Peyer's patch (tissue), 4 donors: Measurements from ENCODE around the gene PHF23. TPM values are rescaled to one million over a fixed set of nuclear protein-coding genes. Genes with fewer than 3 reads are reported as not detected.
A peak's percentile ranks its signal among the peaks of the same experiment; 100 is the strongest.

Source experiments
- DNase-seq, 3 donors: peaks; one replicate each; pipeline ENCODE4 v3.0.0-alpha.2; 2017 to 2019
- H3K27ac ChIP-seq, 4 donors: fragments of 200-600 bp; sonication (generic); one replicate each; pipeline ENCODE4 v1.5.1; 2016 to 2019
- H3K27me3 ChIP-seq, 2 donors: fragments of 200-600 bp; sonication (generic); one replicate each; pipeline ENCODE4 v1.5.1; 2019
- H3K36me3 ChIP-seq, 3 donors: fragments of 200-600 bp; sonication (generic); one replicate each; pipeline ENCODE4 v1.5.1; 2016 to 2019
- H3K4me1 ChIP-seq, 4 donors: fragments of 200-600 bp; sonication (generic); one replicate each; pipeline ENCODE4 v1.5.1; 2016 to 2019
- H3K4me3 ChIP-seq, 4 donors: fragments of 200-600 bp; sonication (generic); 1 replicate in 3 of 4; 2 replicates in 1 of 4; pipeline ENCODE4 v1.5.1; 2016 to 2019; ENCODE audit warnings: mild to moderate bottlenecking in 1 of 4
- H3K9me3 ChIP-seq, 4 donors: fragments of 200-600 bp; sonication (generic); one replicate each; pipeline ENCODE4 v1.5.1; 2016 to 2019; ENCODE audit warnings: mild to moderate bottlenecking in 1 of 4
- CTCF ChIP-seq, 6 experiments: fragments of 450-650 bp in 4 of 6; fragments of 200-600 bp in 2 of 6; sonication (generic) in 1 of 6; IDR thresholded peaks; one replicate each; pipeline ENCODE4 v1.5.1; 2017 to 2019; ENCODE audit warnings: antibody characterized with exemption in 6 of 6, mild to moderate bottlenecking in 3 of 6, moderate library complexity in 1 of 6
- POLR2A ChIP-seq, 2 donors: fragments of 450-650 bp; IDR thresholded peaks; one replicate each; pipeline ENCODE4 v1.5.1; 2017; ENCODE audit warnings: antibody characterized with exemption in 2 of 2, mild to moderate bottlenecking in 2 of 2, moderate library complexity in 2 of 2
- total RNA-seq, 4 donors: library from RNA; depleted of rRNA; stranded (reverse); fragments of >200 nt; gene quantifications; one replicate each; pipeline ENCODE4 v1.1.0, GENCODE V29; 2016

PHF23 gene
- total RNA-seq, 4 donors from 2014 or later = 22.2 to 38.8 (median 35.1) TPM

- H3K27me3 ChIP-seq = no peaks in the 10 kb centered on the region
- TF ChIP-seq CTCF (IDR thresholded peaks at IDR 0.05) (no peak), POLR2A (IDR thresholded peaks at IDR 0.05) (no peak)
- peak overlapping the region in 1 of 4 donors; percentile 36 for H3K27ac ChIP-seq
- peaks cover 0 to 83% (median 0%) of the 10 kb centered on the region in 3 donors for H3K36me3 ChIP-seq
- H3K4me3 ChIP-seq = no peak overlapping the region
- H3K4me1 ChIP-seq = peaks cover 0 to 2% (median 0%) of the 10 kb centered on the region in 4 donors
- H3K9me3 ChIP-seq = no peaks in the 10 kb centered on the region
- DNase-seq = peak in 1 of 3 donors; percentile 46
Observed at GRCh38 chr17:7226721-7227710, 12.2 kb downstream of the PHF23 start.

- Histone ChIP-seq H3K4me1 (peaks cover 0 to 13% (median 3%) of the 10 kb centered on the region in 4 donors), H3K27me3 (no peaks in the 10 kb centered on the region), H3K4me3 (no peak overlapping the region), H3K36me3 (peaks cover 0 to 89% (median 0%) of the 10 kb centered on the region in 3 donors), H3K27ac (no peak overlapping the region), H3K9me3 (no peaks in the 10 kb centered on the region)
- TF ChIP-seq CTCF (IDR thresholded peaks at IDR 0.05) = no peak
- no peak for TF ChIP-seq POLR2A (IDR thresholded peaks at IDR 0.05)
- no peak for DNase-seq
Observed at GRCh38 chr17:7225711-7226331, 13.4 kb downstream of the PHF23 start.

- Histone ChIP-seq H3K36me3 (peaks cover 0 to 78% (median 0%) of the 10 kb centered on the region in 3 donors), H3K9me3 (no peaks in the 10 kb centered on the region), H3K27me3 (no peaks in the 10 kb centered on the region), H3K4me3 (no peak overlapping the region), H3K27ac (peak overlapping the region in 1 of 4 donors; percentile 100), H3K4me1 (peaks cover 0 to 18% (median 5%) of the 10 kb centered on the region in 4 donors)
- TF ChIP-seq POLR2A (IDR thresholded peaks at IDR 0.05) = no peak
- TF ChIP-seq CTCF (IDR thresholded peaks at IDR 0.05) = no peak
- DNase-seq = no peak
Observed at GRCh38 chr17:7224661-7225111, 14.6 kb downstream of the PHF23 start.

GRCh38 chr17:7224110-7224509 lies 15.1 kb downstream of the PHF23 start:
- Histone ChIP-seq H3K36me3 (peaks cover 0 to 72% (median 0%) of the 10 kb centered on the region in 3 donors), H3K27ac (peak overlapping the region in 1 of 4 donors; percentile 100), H3K27me3 (no peaks in the 10 kb centered on the region), H3K9me3 (no peaks in the 10 kb centered on the region), H3K4me3 (no peak overlapping the region), H3K4me1 (peaks cover 3 to 23% (median 9%) of the 10 kb centered on the region in 4 donors)
- no peak for TF ChIP-seq CTCF (IDR thresholded peaks at IDR 0.05)
- DNase-seq = no peak

GRCh38 chr17:7223375-7223774 lies 15.9 kb downstream of the PHF23 start:
- Histone ChIP-seq H3K4me3 (no peak overlapping the region), H3K36me3 (peaks cover 0 to 66% (median 0%) of the 10 kb centered on the region in 3 donors), H3K4me1 (peaks cover 5 to 29% (median 11%) of the 10 kb centered on the region in 4 donors), H3K9me3 (no peaks in the 10 kb centered on the region), H3K27ac (peak overlapping the region in 1 of 4 donors; percentile 100), H3K27me3 (no peaks in the 10 kb centered on the region)
- TF ChIP-seq CTCF (IDR thresholded peaks at IDR 0.05) (no peak), POLR2A (IDR thresholded peaks at IDR 0.05) (no peak)
- DNase-seq = no peak
